ENCODE data around the gene RAB11FIP2.

The RAB11FIP2 gene

DNA sequence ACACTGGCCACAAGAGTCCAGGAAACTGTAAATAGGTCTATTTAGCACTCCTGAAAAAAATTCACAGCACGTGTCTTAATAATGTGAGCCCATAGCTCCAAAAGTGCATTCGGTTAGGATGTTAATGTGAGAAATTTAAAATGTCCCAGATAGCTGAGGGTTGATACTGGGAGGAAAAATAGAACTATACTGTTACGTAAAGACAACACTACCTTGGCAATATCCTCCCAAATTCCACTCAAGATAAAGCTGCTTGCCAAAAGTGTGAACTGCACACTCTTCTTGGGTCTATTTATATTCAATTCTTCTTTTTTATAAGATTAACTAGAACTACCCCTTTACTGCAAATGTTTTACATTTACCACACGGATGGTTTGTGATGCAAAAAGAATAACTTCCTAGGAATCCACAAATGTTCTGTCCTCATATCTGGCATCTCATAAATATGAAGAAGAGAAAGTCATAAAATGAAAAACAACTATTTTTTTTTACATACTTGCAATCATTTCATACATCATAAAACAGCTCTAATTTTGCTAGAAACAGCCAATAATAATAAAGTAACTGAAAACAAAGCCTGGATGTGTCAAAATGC, 10.4 kb downstream of the RAB11FIP2 start:
- no peak for DNase-seq
- in situ Hi-C loops (cut with MboI; ENCODE audit: low pct_unique_long_range_greater_than_20kb, low sequenced_read_pairs), result no loop called here

DNA sequence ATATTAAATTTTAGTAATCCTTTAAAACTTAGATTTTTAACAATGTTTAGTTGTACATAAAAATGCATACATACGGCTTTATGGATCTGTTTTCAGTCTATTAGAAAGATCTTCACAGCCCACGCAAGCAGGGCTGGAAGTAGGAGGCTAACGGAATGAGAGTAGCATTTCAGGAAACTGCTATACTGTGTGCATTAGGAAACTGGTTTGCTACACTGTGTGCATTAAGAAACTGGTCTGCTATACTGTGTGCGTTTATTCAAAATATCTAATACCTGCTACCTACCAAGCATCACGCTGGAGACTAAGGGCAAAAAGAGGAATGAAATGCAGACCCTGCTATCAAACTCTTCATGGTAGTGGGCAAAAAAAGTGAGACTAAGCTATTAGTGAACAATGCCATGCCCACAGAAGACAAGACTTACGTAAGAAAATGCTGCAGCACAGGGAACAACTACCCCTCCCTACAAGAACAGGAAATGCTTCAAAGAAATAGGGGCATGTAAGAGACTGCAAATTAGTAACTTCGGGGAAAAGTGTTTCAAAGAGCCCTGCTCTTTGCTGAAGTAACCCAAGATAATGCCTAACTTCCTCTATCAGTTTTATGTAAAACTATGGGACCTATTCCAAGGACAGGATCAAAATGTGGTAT, 11.3 kb downstream of the RAB11FIP2 start:
- in situ Hi-C loops (cut with MboI; ENCODE audit: low pct_unique_long_range_greater_than_20kb, low sequenced_read_pairs), result no loop called here
- DNase-seq, result peak; percentile 86

DNA sequence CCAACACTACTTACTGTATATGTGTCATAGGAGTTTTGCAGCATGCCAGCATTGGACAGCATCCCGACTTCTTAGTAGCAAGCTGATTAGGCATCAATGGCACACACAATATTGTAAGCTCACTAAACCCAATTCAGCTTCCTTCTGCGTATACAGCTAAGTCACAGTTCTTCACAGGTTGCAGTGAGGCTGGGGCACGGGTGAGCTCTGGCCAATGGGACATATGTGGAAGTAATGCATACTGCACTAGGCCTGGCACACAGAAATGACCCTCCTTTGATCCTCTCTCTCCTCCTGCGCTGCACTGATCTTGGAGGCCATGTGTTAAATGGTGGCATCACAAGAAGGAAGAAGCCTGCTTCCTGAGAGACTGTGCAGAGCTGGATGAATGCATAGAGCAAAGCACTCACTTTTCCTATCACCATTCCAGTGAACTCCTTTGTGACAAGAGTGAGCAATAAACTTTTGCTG, 11.9 kb downstream of the RAB11FIP2 start:
- in situ Hi-C loops (cut with MboI; ENCODE audit: low pct_unique_long_range_greater_than_20kb, low sequenced_read_pairs), result no loop called here
- peak; percentile 45 for DNase-seq

GRCh38 chr10:118033905-118034304, 12.8 kb downstream of the RAB11FIP2 start:
- DNase-seq, result no peak
- in situ Hi-C loops (cut with MboI; ENCODE audit: low pct_unique_long_range_greater_than_20kb, low sequenced_read_pairs), result no loop called here

- no peak for DNase-seq
- in situ Hi-C loops (cut with MboI; ENCODE audit: low pct_unique_long_range_greater_than_20kb, low sequenced_read_pairs), result no loop called here
Measured at GRCh38 chr10:118032564-118032963, 14.2 kb downstream of the RAB11FIP2 start.

GRCh38 chr10:118031351-118032075, 15.2 kb downstream of the RAB11FIP2 start:
- DNase-seq, result no peak
- in situ Hi-C loops (cut with MboI; ENCODE audit: low pct_unique_long_range_greater_than_20kb, low sequenced_read_pairs), result no loop called here

- in situ Hi-C loops (cut with MboI; ENCODE audit: low pct_unique_long_range_greater_than_20kb, low sequenced_read_pairs), result no loop called here
- DNase-seq, result no peak
Measured at GRCh38 chr10:118028619-118029018, 18.1 kb downstream of the RAB11FIP2 start.

- in situ Hi-C loops (cut with MboI; ENCODE audit: low pct_unique_long_range_greater_than_20kb, low sequenced_read_pairs), result no loop called here
- DNase-seq, result no peak
Measured at GRCh38 chr10:118027397-118027796, 19.3 kb downstream of the RAB11FIP2 start.

- in situ Hi-C loops (cut with MboI; ENCODE audit: low pct_unique_long_range_greater_than_20kb, low sequenced_read_pairs), result no loop called here
- no peak for DNase-seq
Measured at GRCh38 chr10:118026936-118027335, 19.8 kb downstream of the RAB11FIP2 start.

- no peak for DNase-seq
- in situ Hi-C loops (cut with MboI; ENCODE audit: low pct_unique_long_range_greater_than_20kb, low sequenced_read_pairs), result no loop called here
Measured at GRCh38 chr10:118020365-118020764, 26.4 kb downstream of the RAB11FIP2 start.

GRCh38 chr10:118017850-118018249, 28.9 kb downstream of the RAB11FIP2 start:
- no peak for DNase-seq
- in situ Hi-C loops (cut with MboI; ENCODE audit: low pct_unique_long_range_greater_than_20kb, low sequenced_read_pairs), result no loop called here

DNA sequence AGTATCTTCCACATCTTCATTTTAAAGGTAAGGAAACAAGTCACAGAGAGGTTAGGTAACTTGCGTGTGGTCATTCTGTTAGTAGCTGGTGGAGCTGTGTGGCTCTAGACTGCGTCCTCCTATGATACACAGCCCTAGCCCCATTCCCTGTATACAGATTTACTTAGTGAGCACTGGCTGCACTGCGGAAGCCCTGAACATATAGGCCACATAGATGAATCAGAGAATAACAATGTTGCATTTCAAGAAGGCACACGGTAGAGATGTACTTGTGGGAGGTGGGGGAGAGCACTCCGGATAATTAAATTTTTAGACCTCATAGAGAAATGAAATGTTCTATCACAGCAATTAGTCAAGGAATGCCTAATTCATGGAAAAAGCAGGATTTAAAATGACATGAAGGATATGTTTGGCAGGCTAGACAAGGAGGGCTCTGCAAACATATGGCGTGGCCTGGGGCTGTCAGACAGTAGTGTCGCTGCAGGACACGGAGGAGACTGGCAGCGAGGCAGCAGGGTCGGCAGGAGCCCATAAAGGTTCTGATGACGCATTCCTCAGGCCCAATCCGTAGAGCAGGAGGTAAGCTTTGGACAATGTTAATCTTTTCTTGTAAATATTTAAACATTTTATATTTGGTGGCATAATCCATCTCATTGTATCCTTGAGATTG, 29.5 kb downstream of the RAB11FIP2 start:
- in situ Hi-C loops (cut with MboI; ENCODE audit: low pct_unique_long_range_greater_than_20kb, low sequenced_read_pairs), result no loop called here
- no peak for DNase-seq

DNA sequence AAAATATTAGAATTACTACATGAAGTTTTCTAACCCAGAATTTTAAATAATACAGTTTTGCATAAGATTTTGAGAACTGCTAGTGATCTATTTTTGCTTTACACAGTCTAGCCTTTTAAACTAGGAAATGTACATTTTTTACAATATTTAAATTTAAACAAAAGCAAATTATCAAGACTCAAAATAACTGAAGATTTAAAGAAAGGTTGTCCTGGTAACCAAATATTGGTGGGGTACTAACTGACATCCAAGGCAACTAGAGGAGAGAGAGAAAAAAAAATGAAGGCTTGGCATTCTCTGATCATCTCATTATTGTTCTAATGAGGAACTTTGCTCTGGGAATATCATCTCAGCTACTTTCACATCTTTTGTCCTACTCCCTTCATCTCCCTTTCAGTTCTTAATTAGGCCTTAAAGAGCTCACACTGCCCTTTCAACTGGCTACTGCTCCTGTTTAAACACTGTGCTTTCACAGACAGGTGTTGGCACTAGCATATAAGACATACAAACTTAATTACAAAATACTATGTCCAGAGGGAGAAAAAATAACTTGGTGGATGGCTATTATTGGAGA, 33.7 kb downstream of the RAB11FIP2 start:
- in situ Hi-C loops (cut with MboI; ENCODE audit: low pct_unique_long_range_greater_than_20kb, low sequenced_read_pairs), result no loop called here
- DNase-seq, result no peak

DNA sequence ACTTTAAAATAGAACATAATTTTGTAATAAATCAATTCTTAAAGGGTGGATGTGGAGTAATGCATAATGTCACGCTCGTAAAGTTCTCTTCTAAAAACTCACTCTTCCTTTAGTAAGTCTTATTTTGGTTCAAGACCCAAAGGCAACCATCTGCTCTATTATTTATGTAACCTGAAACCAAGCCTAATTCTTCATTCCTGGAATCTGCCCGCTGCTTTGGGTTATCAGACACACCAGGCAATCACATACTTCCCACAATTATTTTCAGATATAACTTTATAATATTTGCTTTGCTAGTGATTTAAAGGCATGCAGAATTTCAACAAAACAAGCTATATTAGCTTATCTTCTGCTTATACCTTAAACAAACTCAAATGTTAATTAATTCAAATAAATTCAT, 39.0 kb downstream of the RAB11FIP2 start:
- peak; percentile 33 for DNase-seq
- in situ Hi-C loops (cut with MboI; ENCODE audit: low pct_unique_long_range_greater_than_20kb, low sequenced_read_pairs), result no loop called here

GRCh38 chr10:118003126-118003525, 43.6 kb downstream of the RAB11FIP2 start:
- no peak for DNase-seq

DNA sequence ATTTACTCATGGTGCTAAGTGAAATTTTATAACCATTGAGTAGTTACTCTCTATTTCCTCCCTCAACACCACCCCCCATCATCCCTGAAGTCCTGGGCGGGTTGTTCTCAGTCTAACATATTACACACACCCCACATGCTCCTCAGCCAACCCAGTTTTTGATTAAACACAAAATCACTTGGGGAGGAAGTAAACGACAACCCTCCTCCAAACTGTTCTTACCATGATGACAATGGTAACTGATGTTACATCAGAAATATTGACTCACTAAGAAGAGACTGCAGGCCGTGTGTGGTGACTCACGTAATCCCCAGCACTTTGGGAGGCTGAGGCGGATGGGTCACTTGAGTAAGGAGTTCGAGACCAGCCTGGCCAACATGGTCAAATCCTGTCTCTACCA, 44.2 kb downstream of the RAB11FIP2 start:
- peak; percentile 16 for DNase-seq
- in situ Hi-C loops (cut with MboI; ENCODE audit: low pct_unique_long_range_greater_than_20kb, low sequenced_read_pairs), result no loop called here

More at GRCh38 chr10:118003126-118003525, 43.6 kb downstream of the RAB11FIP2 start:
- in situ Hi-C loops (cut with MboI; ENCODE audit: low pct_unique_long_range_greater_than_20kb, low sequenced_read_pairs), result no loop called here

- in situ Hi-C loops (cut with MboI; ENCODE audit: low pct_unique_long_range_greater_than_20kb, low sequenced_read_pairs), result no loop called here
- DNase-seq, result no peak
Measured at GRCh38 chr10:117997673-117998072, 49.1 kb downstream of the RAB11FIP2 start.

DNA sequence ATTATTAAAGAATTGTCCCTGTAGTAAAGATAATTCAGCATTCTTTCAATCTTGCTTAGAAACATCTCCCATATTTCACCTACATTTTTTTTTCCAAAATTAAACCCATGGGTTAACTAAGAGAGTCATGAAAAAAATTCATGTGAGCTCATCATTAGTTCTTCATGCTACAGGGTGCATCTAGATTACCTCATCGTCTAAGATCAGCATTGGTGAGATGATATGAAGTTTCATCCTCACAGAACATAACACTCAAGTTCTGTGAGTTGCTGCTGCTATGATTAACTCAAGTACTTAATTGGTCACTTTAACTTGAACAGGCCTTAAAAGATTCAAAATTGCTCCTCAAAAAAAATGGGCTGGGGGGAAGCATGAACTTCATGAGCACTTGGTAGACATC, 50.0 kb downstream of the RAB11FIP2 start:
- in situ Hi-C loops (cut with MboI; ENCODE audit: low pct_unique_long_range_greater_than_20kb, low sequenced_read_pairs), result no loop called here
- no peak for DNase-seq

GRCh38 chr10:117994771-117995170, 52.0 kb downstream of the RAB11FIP2 start:
- DNase-seq, result no peak
- in situ Hi-C loops (cut with MboI; ENCODE audit: low pct_unique_long_range_greater_than_20kb, low sequenced_read_pairs), result no loop called here

All from KBM-7 (cell line).